HG02623 (cell line): ENCODE measurements around the gene ADSS1.
"Not testable (repeated sequence)": the region's sequence is repeated elsewhere in the genome, so short reads cannot be mapped to it uniquely, and the experiment has no call there.

Experiments
- ATAC-seq: cut with Tn5 transposase; IDR thresholded peaks from one replicate; pipeline ENCODE4 v1.9.1; 2021; ENCODE audit warnings: moderate library complexity; ENCODE audit not compliant: unreplicated experiment

The ADSS1 gene

GRCh38 chr14:104714066-104714465, 10.0 kb upstream of the ADSS1 start:
- ATAC-seq = no peak

DNA sequence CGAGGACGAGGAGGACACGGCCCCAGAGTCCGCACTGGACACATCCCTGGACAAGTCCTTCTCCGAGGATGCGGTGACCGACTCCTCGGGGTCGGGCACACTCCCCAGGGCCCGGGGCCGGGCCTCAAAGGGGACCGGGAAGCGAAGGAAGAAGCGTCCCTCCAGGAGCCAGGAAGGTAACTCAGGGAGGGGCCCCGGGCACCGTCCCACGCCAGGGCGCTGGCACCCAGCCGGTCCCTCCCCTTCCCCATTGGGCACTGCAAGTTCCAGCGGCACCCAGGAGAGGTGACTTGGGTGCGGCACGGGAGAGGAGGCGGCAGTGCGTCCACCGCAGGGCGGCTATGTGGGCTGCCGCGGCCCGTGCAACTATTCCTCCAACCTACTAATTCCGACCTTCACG, 9.3 kb upstream of the ADSS1 start:
- ATAC-seq = no peak

- no peak for ATAC-seq
Observed at GRCh38 chr14:104715416-104715815, 8.6 kb upstream of the ADSS1 start.

- no peak for ATAC-seq
Observed at GRCh38 chr14:104715871-104716270, 8.2 kb upstream of the ADSS1 start.

DNA sequence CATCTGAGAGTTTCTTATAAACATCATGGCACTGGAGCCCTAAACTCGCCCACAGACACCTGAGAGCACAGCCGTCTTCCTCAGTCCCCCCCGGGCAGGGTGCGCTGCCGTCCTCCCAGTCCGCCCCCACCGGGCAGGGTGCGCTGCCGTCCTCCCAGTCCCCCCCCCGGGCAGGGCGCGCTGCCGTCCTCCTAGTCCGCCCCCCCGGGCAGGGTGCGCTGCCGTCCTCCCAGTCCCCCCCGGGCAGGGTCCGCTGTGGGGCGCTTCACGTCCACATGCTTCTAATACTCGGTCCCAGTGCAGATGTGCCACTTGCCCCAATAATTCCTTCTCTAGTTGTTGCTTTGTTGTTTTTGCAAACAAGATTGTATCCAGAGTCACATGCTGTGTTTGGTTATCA, 6.9 kb upstream of the ADSS1 start:
- ATAC-seq = no peak

DNA sequence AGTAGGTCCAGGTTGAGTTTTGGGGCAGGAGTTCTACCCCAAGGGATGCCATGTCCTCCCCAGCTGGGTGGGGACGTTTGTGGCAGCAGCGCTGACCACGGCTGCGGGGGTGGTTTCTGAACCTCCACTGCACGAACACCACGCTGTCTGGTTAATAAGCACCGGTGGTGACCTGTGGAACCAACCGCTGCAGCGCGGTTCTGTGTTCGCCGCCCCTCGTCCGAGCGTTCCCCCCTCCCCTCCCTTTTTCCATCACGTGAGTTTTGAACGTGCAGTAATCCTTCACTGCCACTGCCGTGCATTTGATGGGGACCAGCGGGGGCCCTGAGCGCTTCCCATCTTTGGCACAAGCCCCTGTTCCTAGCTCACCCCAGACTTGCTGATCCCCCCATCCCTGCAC, 6.4 kb upstream of the ADSS1 start:
- ATAC-seq = no peak

GRCh38 chr14:104718147-104718546, 5.9 kb upstream of the ADSS1 start:
- ATAC-seq = no peak

DNA sequence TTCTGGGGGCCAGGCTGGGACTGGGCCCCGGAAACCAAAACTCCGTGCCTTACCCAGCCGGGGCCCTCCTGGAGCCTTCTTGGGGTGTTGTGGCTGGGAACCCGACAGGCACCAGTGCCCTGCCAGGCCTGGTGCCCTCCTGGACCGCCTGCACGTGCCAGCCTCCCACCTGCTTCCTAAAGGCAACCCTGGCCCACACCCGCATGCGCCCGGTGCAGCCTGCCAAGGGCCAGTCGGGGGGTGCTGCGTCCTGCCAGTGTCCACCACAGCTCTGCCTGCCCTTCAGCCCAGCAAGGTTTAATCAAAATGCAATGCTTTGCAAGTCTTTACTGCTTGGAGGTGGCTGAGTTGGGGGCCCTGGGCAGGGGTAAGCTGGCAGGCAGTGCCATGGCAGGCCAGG, 5.2 kb upstream of the ADSS1 start:
- ATAC-seq = no peak

DNA sequence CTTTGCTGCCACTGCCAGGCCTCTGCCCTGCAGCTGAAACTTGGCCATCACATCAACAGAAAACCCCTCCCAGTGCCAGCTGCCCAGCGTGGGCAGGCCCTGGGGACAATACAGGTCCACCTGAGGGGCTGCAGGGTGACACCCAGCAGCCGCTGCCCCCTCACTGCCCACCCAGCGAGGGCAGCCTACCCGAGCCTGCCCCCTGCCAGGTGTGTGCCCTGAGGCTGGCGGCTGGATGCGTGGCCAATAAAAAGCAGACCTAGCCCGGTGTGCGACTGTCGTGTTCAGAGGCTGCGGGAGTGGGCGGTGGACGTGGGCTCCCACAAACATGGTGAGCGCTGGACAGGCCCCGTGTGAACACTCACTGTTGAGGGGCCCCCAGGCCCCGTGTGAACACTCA, 4.7 kb upstream of the ADSS1 start:
- no peak for ATAC-seq

DNA sequence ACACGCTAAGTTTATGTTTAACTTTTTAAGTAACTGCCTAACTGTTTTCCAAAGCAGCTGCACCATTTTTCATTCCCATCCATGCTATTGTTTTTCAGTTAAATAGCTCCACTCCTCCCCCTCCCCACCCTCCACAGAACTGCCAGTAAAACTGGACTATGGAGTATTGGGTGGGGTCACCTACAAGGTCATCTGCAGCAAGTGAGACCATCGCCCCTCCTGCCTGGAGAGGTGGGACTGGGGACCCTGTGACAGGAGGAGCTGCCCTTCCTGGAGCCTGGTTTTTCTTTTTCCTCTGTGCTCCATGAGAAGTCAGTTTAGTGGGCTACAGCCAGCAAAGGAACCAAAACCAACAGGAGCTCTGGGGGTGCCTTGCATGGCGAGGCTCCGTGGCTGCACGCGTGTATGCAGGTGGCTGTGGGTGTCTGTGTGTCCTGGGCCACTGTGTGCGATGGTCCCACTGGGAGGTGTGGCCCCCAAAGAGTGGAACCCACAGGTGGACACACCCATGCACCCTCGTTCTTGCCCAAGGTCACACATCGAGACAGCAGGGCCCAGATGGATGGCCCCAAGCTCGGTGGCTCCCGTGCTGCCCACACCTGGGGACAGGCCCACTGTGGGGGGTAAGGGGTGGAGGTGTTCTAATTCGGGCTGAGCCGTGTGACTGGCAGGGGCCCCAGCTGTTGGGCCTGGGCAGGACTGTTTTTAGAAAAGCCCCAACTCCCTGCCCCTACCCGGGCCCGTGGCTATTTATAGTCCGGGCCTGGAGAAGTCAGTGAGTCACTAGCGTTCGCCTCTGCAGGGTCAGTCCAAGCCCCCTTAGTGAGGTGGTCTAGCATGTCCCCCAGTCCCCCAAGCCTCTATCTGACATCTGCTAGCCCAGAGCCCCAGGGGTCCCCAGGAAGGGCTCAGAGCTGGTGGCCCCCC, 2.3 kb upstream of the ADSS1 start:
- ATAC-seq = no peak

- ATAC-seq = no peak
Observed at GRCh38 chr14:104722938-104723650, 935 bp upstream of the ADSS1 start.

DNA sequence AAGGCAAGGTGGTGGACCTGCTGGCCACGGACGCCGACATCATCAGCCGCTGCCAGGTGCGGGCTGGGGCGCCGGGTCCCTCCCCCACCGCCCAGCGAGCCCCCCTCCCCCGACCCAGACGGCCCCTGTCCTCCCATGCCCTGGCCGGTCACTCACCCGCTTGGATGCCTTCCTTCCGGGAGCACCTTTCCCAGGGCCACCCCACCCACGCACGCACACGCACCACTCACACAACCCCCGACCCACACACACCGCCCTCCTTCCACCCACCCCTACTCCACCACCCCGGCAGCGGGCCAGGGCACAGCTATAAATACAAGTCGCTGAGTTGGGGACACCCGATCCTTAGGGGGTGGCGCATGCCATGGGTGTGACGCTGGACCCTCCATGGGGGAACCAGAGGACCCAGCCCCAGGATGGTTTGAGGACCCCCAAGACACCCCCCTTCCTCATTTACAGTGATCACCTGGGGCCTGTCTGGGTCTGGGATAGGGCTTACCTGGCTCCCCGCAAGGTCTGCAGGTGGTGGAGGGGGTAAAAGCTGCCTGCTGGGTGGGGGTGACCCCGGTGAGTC, 465 bp downstream of the ADSS1 start:
- no peak for ATAC-seq

DNA sequence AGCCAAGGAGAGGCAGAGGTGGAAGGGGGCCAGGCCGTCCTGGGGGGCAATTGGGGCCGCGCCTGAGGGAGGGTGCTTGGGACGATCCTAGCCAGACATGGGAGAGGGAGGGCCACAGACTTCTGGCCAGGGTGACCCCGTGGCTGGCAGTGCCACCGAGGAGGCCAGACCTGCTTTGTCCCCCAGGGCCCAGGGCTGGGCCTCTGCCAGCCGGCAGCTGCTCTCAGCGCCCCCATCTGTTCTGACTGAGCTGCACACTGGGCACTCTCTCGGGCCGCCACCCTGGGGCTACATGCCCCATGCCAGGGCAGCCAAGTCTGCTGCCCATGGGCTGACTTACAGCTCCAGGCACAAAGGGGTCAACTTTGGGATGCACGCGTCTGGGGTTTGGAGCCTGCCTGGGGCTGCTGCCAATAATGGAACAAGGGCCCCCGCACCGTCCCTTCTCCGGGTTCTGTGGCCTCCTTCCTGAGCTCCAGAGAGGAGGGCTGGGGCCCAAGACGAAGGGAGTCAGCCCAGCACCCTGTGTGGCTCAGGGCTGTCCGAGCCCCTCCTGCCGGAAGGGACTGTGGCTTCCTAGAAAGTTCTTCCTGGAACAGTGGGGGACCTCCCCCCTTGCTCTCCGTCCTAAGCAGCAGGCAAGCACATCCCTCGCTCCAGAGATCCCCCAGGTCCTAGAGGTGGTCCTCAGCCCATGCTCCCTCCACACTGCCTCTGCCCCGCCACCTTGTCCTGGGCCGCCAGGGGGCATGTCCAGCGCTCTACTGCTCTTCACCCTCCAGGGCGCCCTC, 1.1 kb downstream of the ADSS1 start:
- ATAC-seq = no peak

DNA sequence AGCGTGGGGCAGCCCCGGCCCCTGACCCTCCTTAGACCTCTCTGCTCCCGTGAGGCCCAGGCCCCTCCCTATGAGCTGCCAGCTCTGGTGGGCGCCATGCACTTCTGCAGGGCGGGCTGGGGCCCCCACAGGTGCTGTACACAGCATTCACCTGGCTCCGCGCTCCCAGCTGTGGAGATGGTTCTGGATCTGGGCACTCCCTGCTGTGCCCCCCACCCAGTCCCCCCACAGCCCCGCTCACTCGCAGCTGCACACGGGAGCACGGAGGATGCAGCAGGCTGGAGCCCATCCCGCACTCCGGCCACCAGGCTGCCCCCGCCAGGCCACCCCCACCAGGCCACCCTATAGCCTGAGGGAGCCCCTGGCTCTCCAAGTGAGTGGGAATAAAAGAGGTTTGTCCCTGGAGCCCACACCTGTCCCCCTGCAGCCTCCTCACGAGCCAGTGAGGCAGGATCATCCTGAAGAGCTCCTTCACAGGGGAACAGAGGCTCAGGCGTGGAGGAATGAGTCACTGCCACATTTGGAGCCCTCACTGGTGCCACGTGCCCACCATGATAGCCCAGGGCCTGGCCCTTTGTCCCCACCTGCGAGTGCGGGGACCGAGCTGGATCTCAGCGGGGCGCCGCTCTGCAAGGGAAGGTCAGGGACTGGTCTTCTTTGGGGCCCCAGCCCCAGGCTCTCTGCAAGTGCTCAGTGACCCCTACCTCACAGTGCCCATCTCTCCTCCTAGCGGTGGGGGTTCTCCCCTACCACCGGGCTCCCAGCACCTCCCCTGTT, 1.9 kb downstream of the ADSS1 start:
- no peak for ATAC-seq

DNA sequence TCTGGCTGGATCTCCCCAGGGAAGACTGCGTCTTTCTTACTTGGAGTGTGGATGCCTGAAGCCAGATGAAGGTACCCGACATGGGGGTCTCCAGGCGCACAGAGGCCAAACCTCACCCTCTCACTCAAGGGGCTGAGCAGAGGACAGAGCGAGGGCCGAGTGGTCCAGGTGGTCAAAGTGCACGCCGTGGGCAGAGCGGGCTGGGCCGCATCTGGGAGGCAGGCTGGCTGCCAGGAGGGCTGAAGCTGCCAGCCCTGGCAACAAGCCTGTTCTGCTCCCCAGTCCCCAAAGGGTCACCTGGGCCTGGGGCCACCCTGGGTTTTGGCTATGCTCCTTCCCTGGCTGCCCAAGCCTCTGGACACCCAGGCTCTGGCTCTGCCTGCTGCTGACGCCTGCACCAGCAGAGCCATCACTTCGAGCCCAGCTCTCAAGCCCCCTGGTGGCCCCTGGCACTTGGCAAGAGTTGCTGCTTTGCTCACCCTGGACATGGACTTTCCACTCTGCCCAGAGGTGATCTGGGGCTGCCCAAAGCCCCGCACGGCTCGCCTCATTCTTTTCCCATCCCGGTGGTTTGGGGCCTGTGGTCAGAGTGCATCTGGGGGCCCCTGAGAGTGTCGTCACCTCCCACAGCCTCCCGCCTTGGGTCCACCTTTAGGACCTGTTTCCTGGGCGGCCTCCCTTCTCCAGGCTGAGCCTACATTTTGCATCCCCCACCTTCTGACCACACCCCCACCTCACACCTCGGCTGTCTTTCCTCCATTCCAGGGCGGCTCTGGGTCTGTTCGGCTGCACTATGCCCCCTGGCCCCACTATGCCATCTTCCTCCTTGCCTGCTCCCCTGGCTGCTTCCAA, 2.8 kb downstream of the ADSS1 start:
- ATAC-seq = no peak

DNA sequence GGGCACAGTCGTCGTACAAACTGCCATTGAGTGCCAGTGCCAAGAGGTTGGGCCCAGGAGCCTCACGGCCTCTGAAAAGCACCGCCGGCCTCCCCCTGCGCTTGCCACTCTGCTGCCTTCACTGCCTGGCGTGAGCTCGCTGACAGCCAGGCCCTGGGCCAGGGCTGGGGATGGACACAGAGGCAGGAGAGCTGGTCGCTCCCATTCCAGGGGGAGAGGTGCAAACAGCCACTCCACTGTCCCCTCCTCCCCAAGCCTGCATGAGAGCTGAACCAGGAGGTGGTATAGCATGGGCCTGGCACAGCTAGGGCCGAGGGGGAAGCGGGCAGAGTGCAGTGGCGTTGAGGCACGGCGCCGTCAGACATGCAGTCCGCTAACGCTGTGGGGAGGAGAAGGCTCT, 4.6 kb downstream of the ADSS1 start:
- no peak for ATAC-seq

GRCh38 chr14:104729176-104729834, 5.3 kb downstream of the ADSS1 start:
- ATAC-seq = not testable (repeated sequence)

DNA sequence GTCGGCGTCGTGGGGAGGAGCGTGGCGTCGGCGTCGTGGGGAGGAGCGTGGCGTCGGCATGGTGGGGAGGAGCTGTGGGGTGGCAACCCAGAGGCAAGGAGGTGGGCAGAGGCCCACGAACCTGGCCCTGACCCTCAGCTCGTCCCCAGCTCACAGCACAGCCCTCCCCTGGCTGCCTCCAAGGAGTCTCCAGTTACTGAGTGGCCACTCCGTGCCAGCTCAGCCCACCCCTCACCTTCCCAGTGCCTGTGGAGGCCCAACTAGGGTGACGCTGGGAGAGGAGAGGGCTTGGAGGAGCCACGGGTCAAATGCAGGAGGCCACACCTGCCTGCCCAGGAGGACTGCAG, 5.8 kb downstream of the ADSS1 start:
- no peak for ATAC-seq

- no peak for ATAC-seq
Observed at GRCh38 chr14:104730487-104730886, 6.5 kb downstream of the ADSS1 start.
